GM23338 (cell line): ENCODE data around the gene LITAF. TPM values are rescaled to one million over a fixed set of nuclear protein-coding genes. Genes with fewer than 3 reads are reported as not detected.

Experiments
- ATAC-seq: fragments of 200-7000 bp; cut with Tn5 transposase; 3 replicates; pipeline ENCODE4 v1.9.1; 2020
- DNase-seq: peaks from one replicate; pipeline ENCODE4 v3.0.0-alpha.2; 2015; ENCODE audit warnings: low spot score
- H2AFZ ChIP-seq: fragments of 200-600 bp; sonication (generic); 2 replicates; pipeline ENCODE4 v1.8.0; 2016; ENCODE audit warnings: antibody characterized with exemption, mild to moderate bottlenecking, moderate library complexity
- H3F3A ChIP-seq: fragments of 200-600 bp; sonication (generic); replicated peaks from 2 replicates; pipeline ENCODE4 v1.8.0; 2017; ENCODE audit warnings: antibody characterized with exemption, mixed run types, low read depth
- H3K27ac ChIP-seq: fragments of 200-600 bp; sonication (generic); 2 replicates; pipeline ENCODE4 v1.6.1; 2016; ENCODE audit warnings: low read depth
- H3K27me3 ChIP-seq: fragments of 200-600 bp; sonication (generic); 2 replicates; pipeline ENCODE4 v1.8.0; 2016; ENCODE audit warnings: mild to moderate bottlenecking, mixed run types, moderate library complexity; ENCODE audit not compliant: insufficient read depth
- H3K36me3 ChIP-seq: fragments of 200-600 bp; sonication (generic); 2 replicates; pipeline ENCODE4 v1.8.0; 2016; ENCODE audit warnings: mild to moderate bottlenecking; ENCODE audit not compliant: insufficient read depth
- H3K4me1 ChIP-seq: fragments of 200-600 bp; sonication (generic); 2 replicates; pipeline ENCODE4 v1.8.0; 2016; ENCODE audit warnings: mild to moderate bottlenecking, moderate library complexity; ENCODE audit not compliant: insufficient read depth
- H3K4me2 ChIP-seq: fragments of 200-600 bp; sonication (generic); 2 replicates; pipeline ENCODE4 v1.7.1; 2017; ENCODE audit warnings: mixed run types
- H3K4me3 ChIP-seq: fragments of 200-600 bp; sonication (generic); 2 replicates; pipeline ENCODE4 v1.6.1; 2016; ENCODE audit warnings: mixed run types
- H3K79me2 ChIP-seq: fragments of 200-600 bp; sonication (generic); replicated peaks from 2 replicates; pipeline ENCODE4 v1.8.0; 2017; ENCODE audit warnings: mild to moderate bottlenecking; ENCODE audit not compliant: insufficient read depth
- H3K9me2 ChIP-seq: fragments of 200-600 bp; sonication (generic); 2 replicates; pipeline ENCODE4 v1.8.0; 2017; ENCODE audit not compliant: insufficient read depth
- H4K20me1 ChIP-seq: fragments of 200-600 bp; sonication (generic); replicated peaks from 2 replicates; pipeline ENCODE4 v1.8.0; 2017; ENCODE audit warnings: mild to moderate bottlenecking; ENCODE audit not compliant: insufficient read depth
- H3K27ac Mint-ChIP-seq: 2 replicates; pipeline ENCODE4 v1.8.0; 2020; ENCODE audit warnings: inconsistent platforms, mild to moderate bottlenecking, moderate library complexity, mixed read lengths
- H3K27me3 Mint-ChIP-seq: 3 replicates; pipeline ENCODE4 v1.8.0; 2022; ENCODE audit warnings: low read depth, mild to moderate bottlenecking, moderate library complexity, mixed read lengths, inconsistent platforms; ENCODE audit not compliant: insufficient read depth, poor library complexity
- H3K36me3 Mint-ChIP-seq: 3 replicates; pipeline ENCODE4 v1.8.0; 2021; ENCODE audit warnings: low read depth, mild to moderate bottlenecking, inconsistent platforms, moderate library complexity, mixed read lengths
- H3K4me1 Mint-ChIP-seq: 3 replicates; pipeline ENCODE4 v1.8.0; 2020; ENCODE audit warnings: mild to moderate bottlenecking, inconsistent platforms, mixed read lengths
- H3K4me3 Mint-ChIP-seq: 3 replicates; pipeline ENCODE4 v1.8.0; 2021; ENCODE audit warnings: moderate library complexity, mild to moderate bottlenecking, inconsistent platforms, mixed read lengths
- H3K9me3 Mint-ChIP-seq: 3 replicates; pipeline ENCODE4 v1.8.0; 2020; ENCODE audit warnings: moderate library complexity, mild to moderate bottlenecking, inconsistent platforms, mixed read lengths
- CREB1 ChIP-seq: fragments of 250-450 bp; sonication (Bioruptor Pico); IDR thresholded peaks from 2 replicates; pipeline ENCODE4 v1.5.0; 2020; ENCODE audit warnings: low read depth, mild to moderate bottlenecking, moderate library complexity
- CTCF ChIP-seq, 2 experiments: fragments of 200-600 bp in 1 of 2; sonication (generic) in 1 of 2; conservative IDR thresholded peaks; 2 replicates each; pipeline versions ENCODE4 v1.5.1 to v1.6.1; 2016 to 2017; ENCODE audit warnings: antibody characterized with exemption in 2 of 2, low read depth in 2 of 2, mild to moderate bottlenecking in 2 of 2, moderate library complexity in 1 of 2
- EZH2 ChIP-seq: fragments of 200-600 bp; sonication (generic); IDR thresholded peaks from one replicate; pipeline ENCODE4 v1.8.0; 2017; ENCODE audit warnings: antibody characterized with exemption, mild to moderate bottlenecking, low read depth; ENCODE audit not compliant: unreplicated experiment
- EZH2phosphoT487 ChIP-seq: fragments of 200-600 bp; sonication (generic); IDR thresholded peaks from one replicate; pipeline ENCODE4 v1.8.1; 2018; ENCODE audit warnings: antibody characterized with exemption; ENCODE audit not compliant: unreplicated experiment
- JUNB ChIP-seq: IDR thresholded peaks from one replicate; pipeline ENCODE4 v1.6.1; 2016; ENCODE audit warnings: antibody characterized with exemption; ENCODE audit not compliant: unreplicated experiment
- NANOG ChIP-seq: IDR thresholded peaks from 2 replicates; pipeline ENCODE4 v1.6.1; 2016; ENCODE audit warnings: antibody characterized with exemption, borderline replicate concordance
- POLR2AphosphoS5 ChIP-seq: IDR thresholded peaks from 2 replicates; pipeline ENCODE4 v1.6.1; 2016; ENCODE audit warnings: antibody characterized with exemption, low read depth
- REST ChIP-seq: IDR thresholded peaks from one replicate; pipeline ENCODE4 v1.6.1; 2018; ENCODE audit warnings: antibody characterized with exemption; ENCODE audit not compliant: unreplicated experiment
- STAT1 ChIP-seq: IDR thresholded peaks from one replicate; pipeline ENCODE4 v1.6.1; 2016; ENCODE audit warnings: antibody characterized with exemption; ENCODE audit not compliant: unreplicated experiment
- ZNF114 ChIP-seq: fragments of 250-450 bp; sonication (Bioruptor Pico); IDR thresholded peaks from 2 replicates; pipeline ENCODE4 v1.5.0; 2020; ENCODE audit warnings: mild to moderate bottlenecking, moderate library complexity
- ZNF331 ChIP-seq: fragments of 250-450 bp; sonication (Bioruptor Pico); IDR thresholded peaks from 2 replicates; pipeline ENCODE4 v1.5.0; 2020; ENCODE audit warnings: low read depth, mild to moderate bottlenecking, moderate library complexity
- ZNF462 ChIP-seq: fragments of 250-450 bp; sonication (Bioruptor Pico); IDR thresholded peaks from 2 replicates; pipeline ENCODE4 v1.5.0; 2020; ENCODE audit warnings: mild to moderate bottlenecking, moderate library complexity
- polyA plus RNA-seq: library from polyadenylated mRNA; unstranded; fragments of >200 nt; fragmentation: Nextera tagmentation; extraction: Ambion mirVana; gene quantifications from 2 replicates; pipeline ENCODE4 v1.2.1, GENCODE V29; 2016
- total RNA-seq: library from RNA; depleted of rRNA; stranded (reverse); fragments of >200 nt; shearing (Covaris generic); gene quantifications from 2 replicates; pipeline ENCODE4 v1.2.3, GENCODE V29; 2014
- TF ChIP-seq, protein P1 (sequence below): IDR thresholded peaks from 2 replicates; pipeline ENCODE4 v1.6.1; 2016; ENCODE audit warnings: antibody characterized with exemption

Gene LITAF
- total and polyA plus RNA-seq, 2 experiments from 2014 or later: 131 to 158 TPM

DNA sequence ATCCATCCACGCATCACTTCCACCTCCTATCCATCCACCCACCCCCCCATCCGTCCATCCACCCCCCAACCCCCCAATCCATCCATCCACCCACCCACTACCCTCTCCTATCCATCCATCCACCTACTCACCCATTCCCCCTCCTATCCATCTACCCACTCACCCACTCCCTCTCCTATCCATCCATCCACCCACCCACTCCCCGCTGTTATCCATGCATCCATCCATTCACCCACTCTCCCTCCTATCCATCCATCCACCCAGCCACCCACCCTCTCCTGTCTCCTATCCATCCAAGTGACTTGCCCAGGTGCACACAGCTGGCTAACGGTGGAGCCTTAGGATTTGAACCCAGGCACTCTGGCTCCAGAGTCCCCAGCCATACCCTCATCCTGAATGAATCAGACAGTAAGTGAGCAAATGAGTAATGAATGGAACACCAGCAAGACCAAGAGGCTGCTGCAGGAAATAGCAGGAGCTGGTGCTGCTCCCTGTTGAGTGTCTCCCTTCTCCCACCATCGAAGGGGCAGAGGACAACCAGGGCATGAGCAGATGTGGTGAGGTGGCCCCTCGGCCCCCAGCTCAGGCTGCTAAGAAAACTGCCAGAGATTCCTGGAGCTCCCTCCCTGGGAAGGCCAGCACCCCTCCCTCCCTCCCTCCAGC is 62.5 kb downstream of the LITAF start:
- no peaks in the 10 kb centered on the region for H3K27me3 ChIP-seq
- H3F3A ChIP-seq: no peaks in the 10 kb centered on the region
- H4K20me1 ChIP-seq: no peaks in the 10 kb centered on the region
- H3K36me3 ChIP-seq: no peaks in the 10 kb centered on the region
- no peak overlapping the region for H3K4me2 ChIP-seq
- no peak overlapping the region for H3K27ac Mint-ChIP-seq
- no peak overlapping the region for H3K4me3 ChIP-seq
- H3K27ac ChIP-seq: no peak overlapping the region
- H3K4me3 Mint-ChIP-seq: no peak overlapping the region
- no peaks in the 10 kb centered on the region for H3K9me2 ChIP-seq
- ATAC-seq: no peak
- H3K36me3 Mint-ChIP-seq: no peaks in the 10 kb centered on the region
- H3K9me3 Mint-ChIP-seq: no peaks in the 10 kb centered on the region
- peaks cover 4% of the 10 kb centered on the region for H3K27me3 Mint-ChIP-seq
- TF ChIP-seq JUNB: no peak
- no peak for TF ChIP-seq ZNF462 (CRISPR knock-in tag)
- TF ChIP-seq NANOG: no peak
- TF ChIP-seq CTCF (conservative IDR thresholded peaks at IDR 0.05; ENCODE audit: low read depth in 2 of 2): no peak
- no peak for TF ChIP-seq ZNF331 (CRISPR knock-in tag)
- no peak for TF ChIP-seq CREB1 (CRISPR knock-in tag)
- TF ChIP-seq, protein P1, sequence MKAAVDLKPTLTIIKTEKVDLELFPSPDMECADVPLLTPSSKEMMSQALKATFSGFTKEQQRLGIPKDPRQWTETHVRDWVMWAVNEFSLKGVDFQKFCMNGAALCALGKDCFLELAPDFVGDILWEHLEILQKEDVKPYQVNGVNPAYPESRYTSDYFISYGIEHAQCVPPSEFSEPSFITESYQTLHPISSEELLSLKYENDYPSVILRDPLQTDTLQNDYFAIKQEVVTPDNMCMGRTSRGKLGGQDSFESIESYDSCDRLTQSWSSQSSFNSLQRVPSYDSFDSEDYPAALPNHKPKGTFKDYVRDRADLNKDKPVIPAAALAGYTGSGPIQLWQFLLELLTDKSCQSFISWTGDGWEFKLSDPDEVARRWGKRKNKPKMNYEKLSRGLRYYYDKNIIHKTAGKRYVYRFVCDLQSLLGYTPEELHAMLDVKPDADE: no peak
- no peak for TF ChIP-seq STAT1
- TF ChIP-seq EZH2phosphoT487: no peak
- TF ChIP-seq EZH2: no peak
- TF ChIP-seq POLR2AphosphoS5: no peak
- no peak for TF ChIP-seq REST
- TF ChIP-seq ZNF114 (CRISPR knock-in tag): no peak
- H3K4me1 ChIP-seq: peaks cover 12% of the 10 kb centered on the region
- no peaks in the 10 kb centered on the region for H3K79me2 ChIP-seq
- no peak overlapping the region for H2AFZ ChIP-seq
- H3K4me1 Mint-ChIP-seq: peaks cover 8% of the 10 kb centered on the region; the same call in 2 of the 3 replicates
- no peak for DNase-seq
